ENCODE data around the gene EFCAB5. TPM values are rescaled to one million over a fixed set of nuclear protein-coding genes. Genes with fewer than 3 reads are reported as not detected.

The EFCAB5 gene
- total RNA-seq, 1 experiment from 2014 or later, result 0.07 TPM

DNA sequence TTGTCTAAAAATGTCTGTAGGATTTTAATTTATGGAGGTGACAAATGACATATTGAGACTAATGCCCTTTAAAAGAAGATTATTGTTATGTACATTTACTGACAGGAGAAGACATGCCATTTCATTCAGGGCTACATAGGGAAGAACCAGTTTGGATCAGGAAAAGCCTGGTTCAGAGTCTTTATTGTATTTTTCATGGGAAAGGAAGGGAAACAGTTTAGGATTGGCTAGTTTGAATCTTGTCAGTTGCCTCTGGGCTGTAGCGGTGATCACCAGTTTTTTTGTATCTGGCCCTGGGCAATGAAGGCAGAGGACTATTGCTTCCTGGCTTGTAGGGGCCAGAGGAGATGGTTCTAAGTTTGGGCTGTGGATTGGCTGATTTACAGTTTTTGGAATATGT, 206.9 kb downstream of the EFCAB5 start:
- H4K20me1 ChIP-seq (ENCODE audit: low read length), result no peaks in the 10 kb centered on the region
- peaks cover 9% of the 10 kb centered on the region for H3K79me2 ChIP-seq (ENCODE audit: low read length)
- no peaks in the 10 kb centered on the region for H3K9me2 ChIP-seq (replicated peaks; ENCODE audit: low read length)
- ChIA-PET CTCF (no interaction called here), POLR2A (ENCODE audit: unreplicated experiment) (no interaction called here)
- no peaks in the 10 kb centered on the region for H3K36me3 ChIP-seq (ENCODE audit: low read depth, low read length)
- no peak for DNase-seq
- H3K4me1 ChIP-seq (ENCODE audit: insufficient read depth, low read length), result no peaks in the 10 kb centered on the region
- no TSS peak for BruUV-seq (replicated peaks)
- H3K27ac ChIP-seq (ENCODE audit: low read length), result no peak overlapping the region
- H3F3A ChIP-seq (ENCODE audit: low read length, unreplicated experiment), result no peaks in the 10 kb centered on the region
- H3K4me2 ChIP-seq (ENCODE audit: low read length), result no peak overlapping the region
- H2AFZ ChIP-seq (ENCODE audit: low read length), result no peak overlapping the region
- intact Hi-C loops (cut with micrococcal nuclease), result no loop called here
- no peaks in the 10 kb centered on the region for H3K27me3 ChIP-seq (ENCODE audit: low read length)
- no peak overlapping the region for H3K9ac ChIP-seq (ENCODE audit: low read length)
- no peak for ATAC-seq
- TF ChIP-seq EZH2 (IDR thresholded peaks at IDR 0.05; ENCODE audit: low read length, unreplicated experiment), result no peak
- TF ChIP-seq, protein P1, sequence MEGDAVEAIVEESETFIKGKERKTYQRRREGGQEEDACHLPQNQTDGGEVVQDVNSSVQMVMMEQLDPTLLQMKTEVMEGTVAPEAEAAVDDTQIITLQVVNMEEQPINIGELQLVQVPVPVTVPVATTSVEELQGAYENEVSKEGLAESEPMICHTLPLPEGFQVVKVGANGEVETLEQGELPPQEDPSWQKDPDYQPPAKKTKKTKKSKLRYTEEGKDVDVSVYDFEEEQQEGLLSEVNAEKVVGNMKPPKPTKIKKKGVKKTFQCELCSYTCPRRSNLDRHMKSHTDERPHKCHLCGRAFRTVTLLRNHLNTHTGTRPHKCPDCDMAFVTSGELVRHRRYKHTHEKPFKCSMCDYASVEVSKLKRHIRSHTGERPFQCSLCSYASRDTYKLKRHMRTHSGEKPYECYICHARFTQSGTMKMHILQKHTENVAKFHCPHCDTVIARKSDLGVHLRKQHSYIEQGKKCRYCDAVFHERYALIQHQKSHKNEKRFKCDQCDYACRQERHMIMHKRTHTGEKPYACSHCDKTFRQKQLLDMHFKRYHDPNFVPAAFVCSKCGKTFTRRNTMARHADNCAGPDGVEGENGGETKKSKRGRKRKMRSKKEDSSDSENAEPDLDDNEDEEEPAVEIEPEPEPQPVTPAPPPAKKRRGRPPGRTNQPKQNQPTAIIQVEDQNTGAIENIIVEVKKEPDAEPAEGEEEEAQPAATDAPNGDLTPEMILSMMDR (conservative IDR thresholded peaks at IDR 0.05; ENCODE audit: low read depth, low read length), result no peak
- TF ChIP-seq EZH2phosphoT487 (IDR thresholded peaks at IDR 0.05; ENCODE audit: borderline replicate concordance, low read length), result no peak
- no peaks in the 10 kb centered on the region for H3K9me3 ChIP-seq (ENCODE audit: low read length)
- no peak overlapping the region for H3K4me3 ChIP-seq (ENCODE audit: low read length)

DNA sequence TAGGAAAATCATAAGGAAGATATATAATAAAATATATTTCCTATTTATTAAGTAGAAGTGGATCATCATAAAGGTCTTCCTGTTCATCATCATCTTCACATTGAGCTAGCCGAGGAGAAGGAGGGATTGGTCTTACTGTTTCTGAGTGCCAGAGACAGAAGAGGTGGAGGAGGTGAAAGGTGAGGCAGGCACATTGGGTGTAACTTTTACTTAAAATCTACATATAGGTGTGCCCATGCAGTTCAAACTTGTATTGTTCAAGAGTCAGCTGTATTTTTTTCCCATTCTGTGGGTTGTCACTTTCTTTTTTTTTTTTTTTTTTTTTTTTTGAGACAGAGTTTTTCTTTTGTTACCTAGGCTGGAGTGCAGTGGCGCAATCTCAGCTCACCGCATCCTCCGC, 210.0 kb downstream of the EFCAB5 start:
- H3K36me3 ChIP-seq (ENCODE audit: low read depth, low read length), result no peaks in the 10 kb centered on the region
- H3F3A ChIP-seq (ENCODE audit: low read length, unreplicated experiment), result no peaks in the 10 kb centered on the region
- intact Hi-C loops (cut with micrococcal nuclease), result no loop called here

DNA sequence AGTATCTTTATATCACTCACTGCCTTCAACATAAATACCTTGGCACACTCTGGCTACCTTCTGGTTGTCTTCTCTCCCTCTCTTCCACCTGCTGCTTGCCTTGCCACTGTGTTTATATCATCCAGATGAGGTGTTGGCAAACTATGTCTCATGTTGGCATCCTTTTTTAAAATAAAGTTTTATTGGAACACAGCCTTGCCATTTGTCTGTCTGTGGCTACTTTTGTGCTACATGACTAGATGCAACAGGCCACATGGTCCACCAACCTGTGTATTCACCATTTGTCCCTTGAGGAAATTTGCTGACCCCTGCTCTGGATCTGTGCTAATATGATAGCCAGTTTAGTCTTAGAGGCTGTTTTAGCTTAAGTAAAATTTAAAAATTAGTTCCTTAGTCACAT, 212.0 kb downstream of the EFCAB5 start:
- POLR2A ChIA-PET (ENCODE audit: unreplicated experiment), result no interaction called here
- Histone ChIP-seq H3K36me3 (ENCODE audit: low read depth, low read length) (peaks cover 18% of the 10 kb centered on the region), H2AFZ (ENCODE audit: low read length) (no peak overlapping the region), H3K9me2 (replicated peaks; ENCODE audit: low read length) (no peaks in the 10 kb centered on the region), H3K4me3 (ENCODE audit: low read length) (no peak overlapping the region), H3K4me1 (ENCODE audit: insufficient read depth, low read length) (no peaks in the 10 kb centered on the region), H3K27me3 (ENCODE audit: low read length) (no peaks in the 10 kb centered on the region), H3F3A (ENCODE audit: low read length, unreplicated experiment) (no peaks in the 10 kb centered on the region), H3K9me3 (ENCODE audit: low read length) (0 out of 2 replicates have a peak, but pooled peaks cover 6% of the 10 kb centered on the region), H3K27ac (ENCODE audit: low read length) (no peak overlapping the region), H3K4me2 (ENCODE audit: low read length) (no peak overlapping the region), H3K9ac (ENCODE audit: low read length) (no peak overlapping the region), H4K20me1 (ENCODE audit: low read length) (no peaks in the 10 kb centered on the region), H3K79me2 (ENCODE audit: low read length) (peaks cover 13% of the 10 kb centered on the region)
- DNase-seq (no peak), ATAC-seq (no peak)
- intact Hi-C loops (cut with micrococcal nuclease), result no loop called here
- no TSS peak for BruUV-seq (replicated peaks)
- CTCF ChIA-PET, result no interaction called here
- no peak for TF ChIP-seq EZH2phosphoT487 (IDR thresholded peaks at IDR 0.05; ENCODE audit: borderline replicate concordance, low read length)

More for the DNA sequence above, 210.0 kb downstream of the EFCAB5 start:
- Histone ChIP-seq H3K27me3 (ENCODE audit: low read length) (no peaks in the 10 kb centered on the region), H4K20me1 (ENCODE audit: low read length) (no peaks in the 10 kb centered on the region), H3K4me3 (ENCODE audit: low read length) (no peak overlapping the region), H3K27ac (ENCODE audit: low read length) (no peak overlapping the region), H3K4me2 (ENCODE audit: low read length) (no peak overlapping the region), H3K9ac (ENCODE audit: low read length) (no peak overlapping the region), H3K4me1 (ENCODE audit: insufficient read depth, low read length) (no peaks in the 10 kb centered on the region), H2AFZ (ENCODE audit: low read length) (no peak overlapping the region), H3K9me3 (ENCODE audit: low read length) (no peaks in the 10 kb centered on the region), H3K79me2 (ENCODE audit: low read length) (peaks cover 7% of the 10 kb centered on the region; the same call in 1 of the 2 replicates), H3K9me2 (replicated peaks; ENCODE audit: low read length) (no peaks in the 10 kb centered on the region)
- CTCF ChIA-PET, result no interaction called here
- DNase-seq (no peak), ATAC-seq (no peak)
- TF ChIP-seq EZH2 (IDR thresholded peaks at IDR 0.05; ENCODE audit: low read length, unreplicated experiment) (no peak), EZH2phosphoT487 (IDR thresholded peaks at IDR 0.05; ENCODE audit: borderline replicate concordance, low read length) (no peak)
- TF ChIP-seq, protein P1 (conservative IDR thresholded peaks at IDR 0.05; ENCODE audit: low read depth, low read length), result no peak
- BruUV-seq (replicated peaks), result no TSS peak
- POLR2A ChIA-PET (ENCODE audit: unreplicated experiment), result no interaction called here
